ENCODE data around the gene HOXC6. TPM values are rescaled to one million over a fixed set of nuclear protein-coding genes. Genes with fewer than 3 reads are reported as not detected.

HOXC6 gene
- total RNA-seq, 1 experiment from 2014 or later, result 2.8 TPM

DNA sequence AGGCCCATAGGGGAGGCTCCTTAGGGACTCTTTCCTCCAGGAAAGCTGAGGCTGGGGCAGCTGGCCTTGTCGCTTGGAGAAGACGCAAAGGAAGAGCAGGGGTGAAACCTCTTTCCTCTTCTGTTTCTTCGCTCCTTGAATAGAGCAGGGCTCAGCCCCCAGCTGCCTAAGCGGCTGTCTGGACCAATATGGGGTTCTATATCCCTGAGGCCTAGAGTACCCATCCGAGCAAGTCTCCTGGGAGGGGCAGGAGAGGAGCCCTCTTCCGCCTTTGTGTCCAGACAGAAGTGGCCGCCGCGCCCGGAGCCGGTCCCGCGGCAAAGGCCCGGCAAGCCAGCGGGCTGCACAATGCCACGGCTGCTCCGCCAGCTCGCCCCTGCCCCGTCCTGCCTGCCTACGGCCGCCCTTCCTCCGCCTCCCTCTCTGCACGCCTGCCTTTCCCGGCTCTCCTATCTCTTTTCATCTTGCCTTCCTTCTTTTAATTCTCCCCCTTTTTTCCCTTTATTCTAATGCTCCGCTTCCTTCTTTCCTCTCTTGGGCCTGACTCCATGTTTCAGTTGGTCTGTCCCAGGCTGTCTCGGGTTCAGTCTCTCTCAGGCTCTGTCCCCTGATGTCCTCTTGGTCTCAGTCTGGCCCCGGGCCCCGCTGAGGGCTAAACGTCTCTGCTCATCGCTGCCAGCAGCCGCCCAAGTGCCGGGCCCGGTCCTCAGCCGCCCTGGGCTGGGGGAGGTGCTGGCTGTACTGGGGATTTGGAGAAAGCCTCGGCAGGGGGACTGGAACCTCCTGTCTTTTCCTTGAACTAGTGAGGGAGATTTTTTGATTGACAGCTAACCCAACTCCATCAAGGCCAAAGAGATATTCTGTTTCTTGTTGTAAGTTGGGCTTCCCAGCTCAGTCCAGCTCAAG is 30.8 kb upstream of the HOXC6 start:
- CTCF ChIA-PET, result no interaction called here

DNA sequence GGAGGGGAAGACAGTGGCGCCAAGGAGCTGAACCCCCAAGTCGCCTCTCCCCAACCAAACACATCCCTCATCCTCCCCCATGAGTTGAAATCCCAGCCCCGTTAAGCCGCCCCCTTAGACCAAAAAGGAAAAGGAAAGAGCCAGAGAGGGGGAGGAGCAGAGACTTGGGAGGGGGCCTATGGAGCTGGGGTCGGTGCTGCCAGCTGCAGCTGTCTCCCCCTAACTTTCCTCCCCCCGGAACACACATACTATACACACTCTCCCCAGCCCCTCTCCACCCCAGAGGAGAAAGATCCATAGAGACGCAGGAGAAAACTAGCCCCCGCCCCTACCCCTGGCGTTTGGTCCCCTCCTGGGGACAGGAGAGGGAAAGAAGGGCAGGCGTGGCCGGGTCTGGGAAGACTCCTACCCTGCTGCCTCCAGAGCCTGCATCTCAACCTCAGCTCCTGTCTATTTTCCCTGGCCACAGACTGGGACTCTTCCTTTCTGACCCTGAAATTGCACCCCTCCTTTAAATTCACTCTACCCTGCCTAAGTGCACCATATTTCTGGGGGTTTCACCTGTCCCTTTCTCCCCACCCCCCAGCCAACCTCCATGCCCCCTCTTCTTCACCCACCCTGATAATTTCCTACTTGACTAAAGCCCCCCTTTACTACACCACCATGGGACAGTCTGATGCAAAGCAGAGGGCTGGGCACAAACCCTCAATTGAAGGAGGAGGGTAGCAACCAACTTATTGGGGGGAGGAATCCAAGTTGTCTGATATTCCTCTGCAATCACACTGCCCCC is 29.9 kb upstream of the HOXC6 start:
- Histone ChIP-seq H3K36me3 (ENCODE audit: low read depth, low read length) (no peaks in the 10 kb centered on the region), H3K4me2 (ENCODE audit: low read length) (peak overlapping the region; percentile 98), H3K4me3 (ENCODE audit: low read length) (peak overlapping the region; percentile 57), H3K9ac (ENCODE audit: low read length) (no peak overlapping the region), H3K9me2 (replicated peaks; ENCODE audit: low read length) (no peaks in the 10 kb centered on the region), H3F3A (ENCODE audit: low read length, unreplicated experiment) (no peaks in the 10 kb centered on the region), H2AFZ (ENCODE audit: low read length) (no peak overlapping the region), H4K20me1 (ENCODE audit: low read length) (no peaks in the 10 kb centered on the region), H3K27ac (ENCODE audit: low read length) (no peak overlapping the region), H3K9me3 (ENCODE audit: low read length) (no peaks in the 10 kb centered on the region), H3K4me1 (ENCODE audit: insufficient read depth, low read length) (peaks cover 21% of the 10 kb centered on the region), H3K79me2 (ENCODE audit: low read length) (peaks cover 54% of the 10 kb centered on the region), H3K27me3 (ENCODE audit: low read length) (no peaks in the 10 kb centered on the region)
- no TSS peak for BruUV-seq (replicated peaks)
- ATAC-seq (no peak), DNase-seq (no peak)
- ChIA-PET POLR2A (ENCODE audit: unreplicated experiment) (no interaction called here), CTCF (interaction anchor here (0.7 to 1.1 kb wide), 2 partner anchors 195 to 218 kb away, joined by 3 read pairs; no protein-coding TSS in a partner anchor)
- intact Hi-C loops (cut with micrococcal nuclease), result no loop called here
- TF ChIP-seq, protein P1, sequence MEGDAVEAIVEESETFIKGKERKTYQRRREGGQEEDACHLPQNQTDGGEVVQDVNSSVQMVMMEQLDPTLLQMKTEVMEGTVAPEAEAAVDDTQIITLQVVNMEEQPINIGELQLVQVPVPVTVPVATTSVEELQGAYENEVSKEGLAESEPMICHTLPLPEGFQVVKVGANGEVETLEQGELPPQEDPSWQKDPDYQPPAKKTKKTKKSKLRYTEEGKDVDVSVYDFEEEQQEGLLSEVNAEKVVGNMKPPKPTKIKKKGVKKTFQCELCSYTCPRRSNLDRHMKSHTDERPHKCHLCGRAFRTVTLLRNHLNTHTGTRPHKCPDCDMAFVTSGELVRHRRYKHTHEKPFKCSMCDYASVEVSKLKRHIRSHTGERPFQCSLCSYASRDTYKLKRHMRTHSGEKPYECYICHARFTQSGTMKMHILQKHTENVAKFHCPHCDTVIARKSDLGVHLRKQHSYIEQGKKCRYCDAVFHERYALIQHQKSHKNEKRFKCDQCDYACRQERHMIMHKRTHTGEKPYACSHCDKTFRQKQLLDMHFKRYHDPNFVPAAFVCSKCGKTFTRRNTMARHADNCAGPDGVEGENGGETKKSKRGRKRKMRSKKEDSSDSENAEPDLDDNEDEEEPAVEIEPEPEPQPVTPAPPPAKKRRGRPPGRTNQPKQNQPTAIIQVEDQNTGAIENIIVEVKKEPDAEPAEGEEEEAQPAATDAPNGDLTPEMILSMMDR (conservative IDR thresholded peaks at IDR 0.05; ENCODE audit: low read depth, low read length), result no peak
- no peak for TF ChIP-seq EZH2phosphoT487 (IDR thresholded peaks at IDR 0.05; ENCODE audit: borderline replicate concordance, low read length)
- TF ChIP-seq EZH2 (IDR thresholded peaks at IDR 0.05; ENCODE audit: low read length, unreplicated experiment), result no peak

More for the DNA sequence above, 30.8 kb upstream of the HOXC6 start:
- Histone ChIP-seq H2AFZ (ENCODE audit: low read length) (peak overlapping the region; percentile 28; the same call in 1 of the 2 replicates), H3K4me3 (ENCODE audit: low read length) (peak overlapping the region; percentile 43; the same call in 1 of the 2 replicates), H3K9me2 (replicated peaks; ENCODE audit: low read length) (no peaks in the 10 kb centered on the region), H3K9me3 (ENCODE audit: low read length) (no peaks in the 10 kb centered on the region), H3K27me3 (ENCODE audit: low read length) (no peaks in the 10 kb centered on the region), H3K4me1 (ENCODE audit: insufficient read depth, low read length) (peaks cover 21% of the 10 kb centered on the region), H4K20me1 (ENCODE audit: low read length) (no peaks in the 10 kb centered on the region), H3K79me2 (ENCODE audit: low read length) (peaks cover 63% of the 10 kb centered on the region), H3K36me3 (ENCODE audit: low read depth, low read length) (no peaks in the 10 kb centered on the region), H3K4me2 (ENCODE audit: low read length) (peak overlapping the region; percentile 98), H3K27ac (ENCODE audit: low read length) (no peak overlapping the region), H3F3A (ENCODE audit: low read length, unreplicated experiment) (no peaks in the 10 kb centered on the region), H3K9ac (ENCODE audit: low read length) (no peak overlapping the region)
- DNase-seq (no peak), ATAC-seq (peak; percentile 2; the same call in 1 of the 2 replicates)
- TF ChIP-seq EZH2 (IDR thresholded peaks at IDR 0.05; ENCODE audit: low read length, unreplicated experiment) (no peak), EZH2phosphoT487 (IDR thresholded peaks at IDR 0.05; ENCODE audit: borderline replicate concordance, low read length) (no peak)
- TF ChIP-seq, protein P1 (conservative IDR thresholded peaks at IDR 0.05; ENCODE audit: low read depth, low read length), result no peak
- intact Hi-C loops (cut with micrococcal nuclease), result no loop called here
- POLR2A ChIA-PET (ENCODE audit: unreplicated experiment), result no interaction called here
- BruUV-seq (replicated peaks), result no TSS peak

Measured in PC-3 (cell line).